ENCODE measurements around the gene FNDC3B. TPM values are rescaled to one million over a fixed set of nuclear protein-coding genes. Genes with fewer than 3 reads are reported as not detected.
A peak's percentile ranks its signal among the peaks of the same experiment; 100 is the strongest.
"Not testable (repeated sequence)": the region's sequence is repeated elsewhere in the genome, so short reads cannot be mapped to it uniquely, and the experiment has no call there.

Gene FNDC3B
- total RNA-seq (2014; rRNA removed) (48.6 and 56.3 TPM in 2 replicates), Bru-seq, nascent RNA (percentile 98 among the genes with signal in this experiment), BruChase-seq, experiment 1, labeled RNA remaining after a 6-hour chase (percentile 85 among the genes with signal in this experiment), BruChase-seq, experiment 2, labeled RNA remaining after a 2-hour chase (percentile 91 among the genes with signal in this experiment)
- long read RNA-seq, full-length matches to known transcripts, result 58 of 185 reads
- long read RNA-seq, partial matches to known transcripts, result 84 of 185 reads
- long read RNA-seq, other reads (novel, unspliced or antisense), result 43 of 185 reads

DNA sequence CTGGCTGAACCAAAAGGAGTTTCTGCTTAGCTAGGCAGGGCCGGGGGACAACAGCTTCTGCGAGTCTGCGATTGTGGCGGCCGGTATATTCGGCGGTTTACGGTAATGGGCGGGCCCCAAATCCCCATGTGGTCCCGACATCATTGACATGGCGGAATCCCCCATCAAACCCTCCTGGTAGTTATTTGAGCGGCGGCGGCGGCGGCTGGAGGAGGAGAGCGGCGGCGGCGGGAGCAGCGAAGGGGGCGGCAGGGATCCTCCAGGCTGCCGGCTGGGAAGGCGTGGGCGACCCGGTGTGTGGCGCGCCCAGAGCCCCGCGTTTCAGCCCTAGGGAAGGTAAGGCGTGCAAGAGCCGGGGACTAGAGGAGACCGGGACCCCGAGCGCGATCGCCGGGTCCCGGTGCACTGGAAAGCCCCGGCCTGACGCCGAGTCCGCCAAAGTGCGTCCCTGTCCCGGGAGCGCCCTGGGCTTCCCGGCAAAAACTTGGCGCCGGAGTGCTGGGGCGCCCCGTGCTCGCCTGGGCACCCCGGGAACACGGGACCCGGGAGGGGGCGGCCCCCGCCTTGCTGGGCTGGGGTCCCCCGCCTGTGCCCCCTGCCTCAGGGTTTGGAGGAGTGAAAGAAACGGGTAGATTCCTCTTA lies at the start of gene FNDC3B:
FNDC3B (plus strand) TSS at position 143 of the 642 bp plus-strand sequence. CDS start 72,902 bp downstream, outside the sequence.
- ATAC-seq, result peak; percentile 73
- Histone ChIP-seq H3K9me3 (ENCODE audit: low read length) (no peaks in the 10 kb centered on the region), H3K9ac (ENCODE audit: low read length) (peak within 1 kb of the TSS; percentile 99), H3K79me2 (ENCODE audit: low read length) (peaks cover 62% of the 10 kb centered on the region), H2AFZ (ENCODE audit: low read length) (peak within 1 kb of the TSS; percentile 78), H3K4me1 (ENCODE audit: insufficient read depth, low read length) (peaks cover 18% of the 10 kb centered on the region), H3K4me3 (ENCODE audit: low read length) (peak within 1 kb of the TSS; percentile 95), H3K9me2 (replicated peaks; ENCODE audit: low read length) (no peaks in the 10 kb centered on the region), H4K20me1 (ENCODE audit: low read length) (peaks cover 33% of the 10 kb centered on the region), H3K27ac (ENCODE audit: low read length) (peak within 1 kb of the TSS; percentile 87), H3K4me2 (ENCODE audit: low read length) (peak within 1 kb of the TSS; percentile 85), H3K27me3 (ENCODE audit: low read length) (no peaks in the 10 kb centered on the region), H3K36me3 (ENCODE audit: low read depth, low read length) (peaks cover 4% of the 10 kb centered on the region; the same call in 1 of the 2 replicates), H3F3A (ENCODE audit: low read length, unreplicated experiment) (no peaks in the 10 kb centered on the region)
- CTCF ChIA-PET, result interaction anchor here (0.6 kb wide), 2 partner anchors 129 to 162 kb away, joined by 3 to 4 read pairs; no protein-coding TSS in a partner anchor
- TSS peak; percentile 69 for BruUV-seq (replicated peaks)
- peak; percentile 95 for DNase-seq
- POLR2A ChIA-PET (ENCODE audit: unreplicated experiment), result interaction anchor here (0.6 to 0.8 kb wide), 5 partner anchors 11 to 233 kb away, joined by 3 to 15 read pairs (median 3); no protein-coding TSS in a partner anchor
- no peak for TF ChIP-seq EZH2phosphoT487 (IDR thresholded peaks at IDR 0.05; ENCODE audit: borderline replicate concordance, low read length)
- no peak for TF ChIP-seq EZH2 (IDR thresholded peaks at IDR 0.05; ENCODE audit: low read length, unreplicated experiment)
- TF ChIP-seq, protein P1, sequence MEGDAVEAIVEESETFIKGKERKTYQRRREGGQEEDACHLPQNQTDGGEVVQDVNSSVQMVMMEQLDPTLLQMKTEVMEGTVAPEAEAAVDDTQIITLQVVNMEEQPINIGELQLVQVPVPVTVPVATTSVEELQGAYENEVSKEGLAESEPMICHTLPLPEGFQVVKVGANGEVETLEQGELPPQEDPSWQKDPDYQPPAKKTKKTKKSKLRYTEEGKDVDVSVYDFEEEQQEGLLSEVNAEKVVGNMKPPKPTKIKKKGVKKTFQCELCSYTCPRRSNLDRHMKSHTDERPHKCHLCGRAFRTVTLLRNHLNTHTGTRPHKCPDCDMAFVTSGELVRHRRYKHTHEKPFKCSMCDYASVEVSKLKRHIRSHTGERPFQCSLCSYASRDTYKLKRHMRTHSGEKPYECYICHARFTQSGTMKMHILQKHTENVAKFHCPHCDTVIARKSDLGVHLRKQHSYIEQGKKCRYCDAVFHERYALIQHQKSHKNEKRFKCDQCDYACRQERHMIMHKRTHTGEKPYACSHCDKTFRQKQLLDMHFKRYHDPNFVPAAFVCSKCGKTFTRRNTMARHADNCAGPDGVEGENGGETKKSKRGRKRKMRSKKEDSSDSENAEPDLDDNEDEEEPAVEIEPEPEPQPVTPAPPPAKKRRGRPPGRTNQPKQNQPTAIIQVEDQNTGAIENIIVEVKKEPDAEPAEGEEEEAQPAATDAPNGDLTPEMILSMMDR (conservative IDR thresholded peaks at IDR 0.05; ENCODE audit: low read depth, low read length), result no peak
- intact Hi-C loops (cut with micrococcal nuclease), result loop anchor here (1.0 to 10.0 kb wide), 7 partner anchors 37 to 233 kb away; no protein-coding TSS in a partner anchor

DNA sequence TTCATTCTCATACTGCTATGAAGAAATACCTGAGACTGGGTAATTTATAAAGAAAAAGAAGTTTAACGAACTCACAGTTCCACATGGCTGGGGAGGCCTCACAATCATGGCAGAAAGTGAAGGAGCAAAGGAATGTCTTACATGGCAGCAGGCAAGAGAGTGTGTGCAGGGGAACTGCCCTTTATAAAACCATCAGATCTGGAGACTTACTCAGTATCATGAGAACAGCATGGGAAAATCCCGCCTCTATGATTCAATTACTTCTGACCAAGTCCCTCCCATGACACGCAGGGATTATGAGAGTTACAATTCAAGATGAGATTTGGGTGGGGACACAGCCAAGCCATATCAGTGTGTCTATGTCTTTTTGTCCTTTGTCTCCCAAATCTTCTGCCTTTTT lies 49.1 kb upstream of the FNDC3B start:
- H3K9me3 ChIP-seq (ENCODE audit: low read length); BruUV-seq (replicated peaks); ATAC-seq; H3K27me3 ChIP-seq (ENCODE audit: low read length); DNase-seq; H3K27ac ChIP-seq (ENCODE audit: low read length); H3K36me3 ChIP-seq (ENCODE audit: low read depth, low read length); POLR2A ChIA-PET (ENCODE audit: unreplicated experiment); H4K20me1 ChIP-seq (ENCODE audit: low read length); H3K79me2 ChIP-seq (ENCODE audit: low read length); H3K9ac ChIP-seq (ENCODE audit: low read length); H3K4me2 ChIP-seq (ENCODE audit: low read length); H3F3A ChIP-seq (ENCODE audit: low read length, unreplicated experiment); H3K4me3 ChIP-seq (ENCODE audit: low read length); H2AFZ ChIP-seq (ENCODE audit: low read length); CTCF ChIA-PET; H3K9me2 ChIP-seq (replicated peaks; ENCODE audit: low read length); intact Hi-C loops (cut with micrococcal nuclease): not testable (repeated sequence)
- H3K4me1 ChIP-seq (ENCODE audit: insufficient read depth, low read length), result peaks cover 15% of the 10 kb centered on the region

DNA sequence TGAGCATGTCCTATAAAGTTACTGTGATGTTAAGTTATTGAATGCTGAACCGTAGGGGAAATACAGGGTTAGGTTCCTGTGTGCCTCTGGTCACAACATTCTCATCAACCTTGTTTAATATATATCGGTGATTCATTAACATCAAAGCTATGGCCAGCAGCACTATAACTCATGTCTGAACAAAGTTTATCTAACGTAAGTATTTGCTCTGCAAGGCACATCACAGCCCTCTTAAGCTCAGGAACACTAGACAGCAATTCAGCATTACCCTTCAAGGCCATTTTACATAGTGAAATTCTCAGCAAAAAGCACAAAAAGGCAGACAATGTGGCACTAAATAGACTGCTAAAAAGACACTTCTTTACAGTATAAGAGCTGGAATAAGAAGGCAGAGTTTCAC lies 48.2 kb upstream of the FNDC3B start:
- H3K36me3 ChIP-seq (ENCODE audit: low read depth, low read length), result no peaks in the 10 kb centered on the region
- DNase-seq (no peak), ATAC-seq (no peak)
- ChIA-PET CTCF (no interaction called here), POLR2A (ENCODE audit: unreplicated experiment) (no interaction called here)
- H3F3A ChIP-seq (ENCODE audit: low read length, unreplicated experiment), result no peaks in the 10 kb centered on the region
- peaks cover 18% of the 10 kb centered on the region for H3K4me1 ChIP-seq (ENCODE audit: insufficient read depth, low read length)
- H3K9me3 ChIP-seq (ENCODE audit: low read length), result no peaks in the 10 kb centered on the region
- no TSS peak for BruUV-seq (replicated peaks)
- no peaks in the 10 kb centered on the region for H3K27me3 ChIP-seq (ENCODE audit: low read length)
- H2AFZ ChIP-seq (ENCODE audit: low read length), result no peak overlapping the region
- H4K20me1 ChIP-seq (ENCODE audit: low read length), result no peaks in the 10 kb centered on the region
- intact Hi-C loops (cut with micrococcal nuclease), result no loop called here
- H3K9ac ChIP-seq (ENCODE audit: low read length), result no peak overlapping the region
- H3K79me2 ChIP-seq (ENCODE audit: low read length), result no peaks in the 10 kb centered on the region
- no peaks in the 10 kb centered on the region for H3K9me2 ChIP-seq (replicated peaks; ENCODE audit: low read length)
- H3K4me2 ChIP-seq (ENCODE audit: low read length), result no peak overlapping the region
- no peak overlapping the region for H3K4me3 ChIP-seq (ENCODE audit: low read length)
- TF ChIP-seq EZH2phosphoT487 (IDR thresholded peaks at IDR 0.05; ENCODE audit: borderline replicate concordance, low read length) (no peak), EZH2 (IDR thresholded peaks at IDR 0.05; ENCODE audit: low read length, unreplicated experiment) (no peak)
- TF ChIP-seq, protein P1 (conservative IDR thresholded peaks at IDR 0.05; ENCODE audit: low read depth, low read length), result no peak
- no peak overlapping the region for H3K27ac ChIP-seq (ENCODE audit: low read length)
